K562 (cell line): Measurements from ENCODE around the gene HOXC12. TPM values are rescaled to one million over a fixed set of nuclear protein-coding genes. Genes with fewer than 3 reads are reported as not detected.

ENCODE experiments used
- ATAC-seq: fragments of 200-7000 bp; cut with Tn5 transposase; 3 replicates; pipeline ENCODE4 v1.9.1; 2020; ENCODE audit warnings: moderate library complexity
- BruUV-seq: library from RNA; stranded (reverse); fragments of 400-500 nt; replicated peaks from 2 replicates; lab custom pipeline; 2021; lab: Mats Ljungman, UMichigan
- CTCF ChIA-PET: fragments of 300-600 bp; formaldehyde crosslinking; extraction: SDS; loops from one replicate; lab custom pipeline; 2021; ENCODE audit warnings: low intra/inter-chr PET ratio; lab: Yijun Ruan, JAX
- POLR2A ChIA-PET: fragments of 300-600, 350-650 bp; sonication (Branson Sonifier 250); formaldehyde crosslinking; extraction: SDS; loops from one replicate; lab custom pipeline; 2021; ENCODE audit warnings: antibody characterized with exemption, inconsistent platforms; lab: Yijun Ruan, JAX
- DNase-seq, 4 experiments: peaks; one replicate each; pipeline versions ENCODE4 v3.0.0 to v3.0.0-alpha.2; 2011 to 2018; ENCODE audit warnings: low spot score in 3 of 4, mixed read lengths in 3 of 4; ENCODE audit errors: extremely low read depth in 1 of 4
- FAIRE-seq: peaks from 2 replicates; lab custom pipeline; 2011; peaks lifted over from hg19 to GRCh38; lab: Jason Lieb, UNC
- H2AFZ ChIP-seq: 2 replicates; pipeline ENCODE4 v1.6.0; 2011; ENCODE audit warnings: low read depth, low read length, control low read depth, inconsistent platforms
- H3K27ac ChIP-seq: fragments of 200-600 bp; 3 replicates; pipeline ENCODE4 v1.8.0; 2011; ENCODE audit warnings: low read depth, mild to moderate bottlenecking, control low read depth, inconsistent platforms, low read length, moderate library complexity, mixed read lengths; ENCODE audit errors: extremely low read depth
- H3K27me3 ChIP-seq, 2 experiments: fragments of 300-600 bp in 1 of 2; 2 replicates in 1 of 2; 3 replicates in 1 of 2; pipeline versions ENCODE4 v1.6.0 to v1.8.0; 2011; ENCODE audit warnings: inconsistent platforms in 2 of 2, low read length in 2 of 2, mild to moderate bottlenecking in 1 of 2, mixed read lengths in 1 of 2, moderate library complexity in 1 of 2; ENCODE audit not compliant: control insufficient read depth in 2 of 2, insufficient read depth in 2 of 2
- H3K36me3 ChIP-seq: fragments of 300-600 bp; 3 replicates; pipeline ENCODE4 v1.8.0; 2011; ENCODE audit warnings: mild to moderate bottlenecking, low read length, inconsistent platforms; ENCODE audit not compliant: control insufficient read depth, insufficient read depth
- H3K4me1 ChIP-seq, 2 experiments: fragments of 200-600 bp in 1 of 2; replicated peaks in 1 of 2; 2 replicates in 1 of 2; 3 replicates in 1 of 2; pipeline versions ENCODE4 v1.5.1 to v1.8.0; 2011; ENCODE audit warnings: inconsistent platforms in 2 of 2, low read length in 2 of 2, mild to moderate bottlenecking in 1 of 2, mixed read lengths in 1 of 2, moderate library complexity in 1 of 2; ENCODE audit not compliant: control insufficient read depth in 2 of 2, insufficient read depth in 2 of 2
- H3K4me2 ChIP-seq: 2 replicates; pipeline ENCODE4 v1.6.1; 2011; ENCODE audit warnings: low read length, control low read depth, inconsistent platforms, mixed read lengths; ENCODE audit not compliant: insufficient read depth
- H3K4me3 ChIP-seq: fragments of 200-600 bp; sonication (generic), shearing (Covaris generic); 2 replicates; pipeline ENCODE4 v1.5.1; 2016; ENCODE audit warnings: control low read depth, inconsistent platforms
- H3K79me2 ChIP-seq: fragments of 200-600 bp; 3 replicates; pipeline ENCODE4 v1.8.0; 2011; ENCODE audit warnings: low read length, inconsistent platforms; ENCODE audit not compliant: control insufficient read depth, insufficient read depth
- H3K9ac ChIP-seq, 2 experiments: 2 replicates each; pipeline versions ENCODE4 v1.6.0 to v1.6.1; 2011; ENCODE audit warnings: low read depth in 2 of 2, low read length in 2 of 2, control low read depth in 1 of 2, inconsistent platforms in 1 of 2, mild to moderate bottlenecking in 1 of 2, mixed read lengths in 1 of 2; ENCODE audit not compliant: insufficient read depth in 1 of 2
- H3K9me1 ChIP-seq: one replicate; pipeline ENCODE4 v1.6.0; 2011; ENCODE audit warnings: inconsistent platforms, mild to moderate bottlenecking, low read length, moderate library complexity; ENCODE audit not compliant: control insufficient read depth, insufficient read depth
- H3K9me3 ChIP-seq: replicated peaks from 2 replicates; pipeline ENCODE4 v1.5.1; 2011; ENCODE audit warnings: low read depth, low read length, inconsistent platforms; ENCODE audit not compliant: control insufficient read depth, insufficient read depth
- H4K20me1 ChIP-seq: replicated peaks from 2 replicates; pipeline ENCODE4 v1.6.1; 2011; ENCODE audit warnings: low read length, inconsistent platforms, mixed read lengths; ENCODE audit not compliant: control insufficient read depth, insufficient read depth
- CREM ChIP-seq: IDR thresholded peaks from 2 replicates; pipeline ENCODE4 v1.6.1; 2014; ENCODE audit warnings: antibody characterized with exemption, low read depth
- REST ChIP-seq, 2 experiments: fragments of 450-650 bp; formaldehyde crosslinking in 1 of 2; IDR thresholded peaks; 2 replicates each; pipeline versions ENCODE4 v1.4.0 to v1.6.1; 2014 to 2020; ENCODE audit warnings: mild to moderate bottlenecking in 2 of 2, borderline replicate concordance in 1 of 2, low read depth in 1 of 2
- WGBS: fragments of 100-300 bp; shearing (Covaris generic); methylation state at CpG from one replicate; pipeline ENCODE4 v1.1.6; 2016; ENCODE audit warnings: low coverage, mixed read lengths; ENCODE audit not compliant: insufficient coverage; ENCODE audit errors: missing lambda C conversion rate; 5-methylcytosine and 5-hydroxymethylcytosine counted together
- in situ Hi-C: fragments of 300-500 bp; cut with MboI; formaldehyde crosslinking; loops from 4 replicates; pipeline ENCODE4 v1.15.0; 2018; ENCODE audit warnings: inconsistent platforms, mixed read lengths
- intact Hi-C: fragments of 100-400 bp; cut with micrococcal nuclease; formaldehyde crosslinking; loops from 2 replicates; pipeline ENCODE4 v1.14.2; 2022
- polyA plus RNA-seq, 8 experiments: library from polyadenylated mRNA; depleted of rRNA in 4 of 8; stranded (reverse) in 5 of 8; unstranded in 3 of 8; fragments of >200 nt; fragmentation: Nextera tagmentation in 2 of 8; fragmentation: Illumina TruSeq in 1 of 8; extraction: Ambion mirVana in 2 of 8; extraction: Trizol in 1 of 8; gene quantifications; 2 replicates each; pipeline versions ENCODE4 v1.2.1 to v1.2.3, GENCODE V29; 2011 to 2014; ENCODE audit warnings: inconsistent platforms in 1 of 8, missing spikeins in 1 of 8
- total RNA-seq, 7 experiments: library from RNA; depleted of rRNA in 6 of 7; stranded (reverse); fragments of >200 nt in 6 of 7; fragmentation: Illumina TruSeq in 2 of 7; extraction: Trizol in 2 of 7; gene quantifications; 2 replicates each; pipeline versions ENCODE4 v1.2.1 to v1.2.3, GENCODE V29; 2011 to 2021; ENCODE audit warnings: low replicate concordance in 1 of 7

Gene HOXC12
- total and polyA plus RNA-seq, 9 of the 15 experiments (the other 6 are each of a cell fraction or from before 2014, with no cell fraction given), result 0.04 to 0.36 (median 0.11) TPM; not detected in 1

GRCh38 chr12:53942467-53942997 is 12.2 kb upstream of the HOXC12 start:
- ATAC-seq (no peak), FAIRE-seq (no peak), DNase-seq (no peak)
- Histone ChIP-seq H3K36me3 (no peaks in the 10 kb centered on the region), H3K79me2 (no peaks in the 10 kb centered on the region), H3K4me2 (no peak overlapping the region), H2AFZ (no peak overlapping the region), H4K20me1 (no peaks in the 10 kb centered on the region), H3K9me3 (no peaks in the 10 kb centered on the region), H3K9ac (no peak overlapping the region), H3K27me3 (peaks cover 23 to 52% of the 10 kb centered on the region in 2 experiments), H3K9me1 (no peaks in the 10 kb centered on the region), H3K4me1 (peaks cover 0 to 29% of the 10 kb centered on the region in 2 experiments; a peak in 2 of 5 replicates), H3K4me3 (no peak overlapping the region), H3K27ac (no peak overlapping the region)
- WGBS, result 18% methylated on average over 2 of the region's 2 CpGs
- in situ Hi-C loops, result no loop called here
- no TSS peak for BruUV-seq
- ChIA-PET POLR2A (no interaction called here), CTCF (no interaction called here)
- TF ChIP-seq CREM, result no peak
- peak; percentile 25; the same call in 1 of the 2 replicates for TF ChIP-seq REST (IDR thresholded peaks at IDR 0.05; ENCODE audit: borderline replicate concordance)
- TF ChIP-seq REST (CRISPR knock-in tag; IDR thresholded peaks at IDR 0.05; ENCODE audit: low read depth), result no peak
- intact Hi-C loops, result no loop called here
